ENCODE data around the gene IQCE. TPM values are rescaled to one million over a fixed set of nuclear protein-coding genes. Genes with fewer than 3 reads are reported as not detected.

IQCE gene
- total RNA-seq, 1 donor from 2014 or later: 5.2 TPM

- peaks cover 90% of the 10 kb centered on the region for H3K4me1 ChIP-seq
- H3K27ac ChIP-seq: peak overlapping the region; percentile 73
- H3K36me3 ChIP-seq: no peaks in the 10 kb centered on the region
- H3K9me3 ChIP-seq: no peaks in the 10 kb centered on the region
- peak overlapping the region; percentile 37 to 59 for H3K4me3 ChIP-seq
- intact Hi-C loops (cut with DNase I): no loop called here
- H3K27me3 ChIP-seq: no peaks in the 10 kb centered on the region
- TF ChIP-seq CTCF (IDR thresholded peaks at IDR 0.05) (no peak), POLR2AphosphoS5 (IDR thresholded peaks at IDR 0.05; ENCODE audit: insufficient read depth in 1 of 2, low read depth in 1 of 2) (peak; percentile 24 to 57), POLR2A (IDR thresholded peaks at IDR 0.05) (no peak)
- DNase-seq (ENCODE audit: extremely low spot score in 2 of 2): no peak
Observed at GRCh38 chr7:2523941-2524807, 34.6 kb upstream of the IQCE start.

GRCh38 chr7:2524808-2525657, 33.7 kb upstream of the IQCE start:
- TF ChIP-seq POLR2AphosphoS5 (IDR thresholded peaks at IDR 0.05; ENCODE audit: insufficient read depth in 1 of 2, low read depth in 1 of 2) (no peak), CTCF (IDR thresholded peaks at IDR 0.05) (no peak), POLR2A (IDR thresholded peaks at IDR 0.05) (no peak)
- DNase-seq (ENCODE audit: extremely low spot score in 2 of 2): no peak
- peaks cover 98% of the 10 kb centered on the region for H3K4me1 ChIP-seq
- peak overlapping the region; percentile 73 for H3K27ac ChIP-seq
- no peaks in the 10 kb centered on the region for H3K9me3 ChIP-seq
- no peak overlapping the region for H3K4me3 ChIP-seq
- no peaks in the 10 kb centered on the region for H3K27me3 ChIP-seq
- no peaks in the 10 kb centered on the region for H3K36me3 ChIP-seq
- intact Hi-C loops (cut with DNase I): no loop called here

- Histone ChIP-seq H3K9me3 (no peaks in the 10 kb centered on the region), H3K27me3 (no peaks in the 10 kb centered on the region), H3K27ac (peak overlapping the region; percentile 73), H3K4me3 (no peak overlapping the region), H3K36me3 (no peaks in the 10 kb centered on the region), H3K4me1 (peaks cover 98% of the 10 kb centered on the region)
- no peak for DNase-seq (ENCODE audit: extremely low spot score in 2 of 2)
- intact Hi-C loops (cut with DNase I): no loop called here
- TF ChIP-seq CTCF (IDR thresholded peaks at IDR 0.05) (no peak), POLR2A (IDR thresholded peaks at IDR 0.05) (no peak)
Observed at GRCh38 chr7:2525658-2526630, 32.8 kb upstream of the IQCE start.

- TF ChIP-seq POLR2AphosphoS5 (IDR thresholded peaks at IDR 0.05; ENCODE audit: insufficient read depth in 1 of 2, low read depth in 1 of 2) (no peak), CTCF (IDR thresholded peaks at IDR 0.05) (no peak), POLR2A (IDR thresholded peaks at IDR 0.05) (no peak)
- intact Hi-C loops (cut with DNase I): no loop called here
- H3K27me3 ChIP-seq: no peaks in the 10 kb centered on the region
- peaks cover 98% of the 10 kb centered on the region for H3K4me1 ChIP-seq
- no peaks in the 10 kb centered on the region for H3K9me3 ChIP-seq
- no peaks in the 10 kb centered on the region for H3K36me3 ChIP-seq
- no peak overlapping the region for H3K4me3 ChIP-seq
- peak overlapping the region; percentile 83 for H3K27ac ChIP-seq
- DNase-seq (ENCODE audit: extremely low spot score in 2 of 2): no peak
Observed at GRCh38 chr7:2526659-2527504, 31.9 kb upstream of the IQCE start.
